Neural progenitor cell (in vitro differentiated cells): ENCODE data around the gene GINS1.

ENCODE experiments used
- CTCF ChIP-seq: fragments of 200-600 bp; sonication (generic); IDR thresholded peaks from 2 replicates; pipeline ENCODE4 v1.5.1; 2017; ENCODE audit warnings: antibody characterized with exemption, mild to moderate bottlenecking
- EZH2 ChIP-seq: fragments of 200-600 bp; sonication (generic); IDR thresholded peaks from 2 replicates; pipeline ENCODE4 v1.6.1; 2017; ENCODE audit warnings: antibody characterized with exemption, mild to moderate bottlenecking, moderate library complexity
- EZH2phosphoT487 ChIP-seq: fragments of 200-600 bp; sonication (generic); IDR thresholded peaks from 2 replicates; pipeline ENCODE4 v1.6.1; 2017; ENCODE audit warnings: antibody characterized with exemption

- no peak for TF ChIP-seq CTCF
- no peak for TF ChIP-seq EZH2
- TF ChIP-seq EZH2phosphoT487, result no peak
Observed at GRCh38 chr20:25471020-25471419, 63.5 kb downstream of the GINS1 start.
